ENCODE measurements around the gene WWTR1. TPM values are rescaled to one million over a fixed set of nuclear protein-coding genes. Genes with fewer than 3 reads are reported as not detected.

Gene WWTR1
- total RNA-seq, 1 donor from 2014 or later, result 137 TPM

- no peak overlapping the region for H3K27ac Mint-ChIP-seq (ENCODE audit: unreplicated experiment)
- no peak overlapping the region for H3K4me3 Mint-ChIP-seq (ENCODE audit: unreplicated experiment)
Observed at GRCh38 chr3:149630806-149631205, 27.0 kb downstream of the WWTR1 start.

GRCh38 chr3:149628957-149629670, 28.7 kb downstream of the WWTR1 start:
- DNase-seq (ENCODE audit: low spot score), result no peak
- Mint-ChIP-seq H3K4me3 (ENCODE audit: unreplicated experiment) (peak overlapping the region; percentile 48), H3K9me3 (ENCODE audit: unreplicated experiment) (no peaks in the 10 kb centered on the region), H3K36me3 (ENCODE audit: low read depth, unreplicated experiment) (peaks cover 48% of the 10 kb centered on the region), H3K27ac (ENCODE audit: unreplicated experiment) (peak overlapping the region; percentile 76), H3K4me1 (ENCODE audit: unreplicated experiment) (peaks cover 56% of the 10 kb centered on the region), H3K27me3 (ENCODE audit: unreplicated experiment) (peaks cover 7% of the 10 kb centered on the region)
- TF ChIP-seq CTCF (IDR thresholded peaks at IDR 0.05; ENCODE audit: unreplicated experiment), result no peak

More at GRCh38 chr3:149630806-149631205, 27.0 kb downstream of the WWTR1 start:
- H3K27me3 Mint-ChIP-seq (ENCODE audit: unreplicated experiment), result peaks cover 5% of the 10 kb centered on the region
- TF ChIP-seq CTCF (IDR thresholded peaks at IDR 0.05; ENCODE audit: unreplicated experiment), result no peak
- no peaks in the 10 kb centered on the region for H3K9me3 Mint-ChIP-seq (ENCODE audit: unreplicated experiment)
- H3K4me1 Mint-ChIP-seq (ENCODE audit: unreplicated experiment), result peaks cover 68% of the 10 kb centered on the region
- DNase-seq (ENCODE audit: low spot score), result no peak
- peaks cover 50% of the 10 kb centered on the region for H3K36me3 Mint-ChIP-seq (ENCODE audit: low read depth, unreplicated experiment)

GRCh38 chr3:149626671-149627070, 31.2 kb downstream of the WWTR1 start:
- TF ChIP-seq CTCF (IDR thresholded peaks at IDR 0.05; ENCODE audit: unreplicated experiment), result no peak
- Mint-ChIP-seq H3K36me3 (ENCODE audit: low read depth, unreplicated experiment) (peaks cover 45% of the 10 kb centered on the region), H3K27me3 (ENCODE audit: unreplicated experiment) (peaks cover 10% of the 10 kb centered on the region), H3K27ac (ENCODE audit: unreplicated experiment) (peak overlapping the region; percentile 72), H3K4me3 (ENCODE audit: unreplicated experiment) (no peak overlapping the region), H3K4me1 (ENCODE audit: unreplicated experiment) (peaks cover 55% of the 10 kb centered on the region), H3K9me3 (ENCODE audit: unreplicated experiment) (no peaks in the 10 kb centered on the region)
- DNase-seq (ENCODE audit: low spot score), result no peak

GRCh38 chr3:149625795-149626194, 32.0 kb downstream of the WWTR1 start:
- Mint-ChIP-seq H3K36me3 (ENCODE audit: low read depth, unreplicated experiment) (peaks cover 37% of the 10 kb centered on the region), H3K9me3 (ENCODE audit: unreplicated experiment) (no peaks in the 10 kb centered on the region), H3K4me1 (ENCODE audit: unreplicated experiment) (peaks cover 55% of the 10 kb centered on the region), H3K27me3 (ENCODE audit: unreplicated experiment) (peaks cover 10% of the 10 kb centered on the region), H3K27ac (ENCODE audit: unreplicated experiment) (no peak overlapping the region), H3K4me3 (ENCODE audit: unreplicated experiment) (no peak overlapping the region)
- no peak for TF ChIP-seq CTCF (IDR thresholded peaks at IDR 0.05; ENCODE audit: unreplicated experiment)
- no peak for DNase-seq (ENCODE audit: low spot score)

- peaks cover 35% of the 10 kb centered on the region for H3K36me3 Mint-ChIP-seq (ENCODE audit: low read depth, unreplicated experiment)
- H3K4me1 Mint-ChIP-seq (ENCODE audit: unreplicated experiment), result peaks cover 64% of the 10 kb centered on the region
- H3K4me3 Mint-ChIP-seq (ENCODE audit: unreplicated experiment), result no peak overlapping the region
- DNase-seq (ENCODE audit: low spot score), result no peak
- TF ChIP-seq CTCF (IDR thresholded peaks at IDR 0.05; ENCODE audit: unreplicated experiment), result no peak
- H3K27me3 Mint-ChIP-seq (ENCODE audit: unreplicated experiment), result peaks cover 10% of the 10 kb centered on the region
- no peaks in the 10 kb centered on the region for H3K9me3 Mint-ChIP-seq (ENCODE audit: unreplicated experiment)
- H3K27ac Mint-ChIP-seq (ENCODE audit: unreplicated experiment), result no peak overlapping the region
Observed at GRCh38 chr3:149623824-149624223, 34.0 kb downstream of the WWTR1 start.
